HepG2 (cell line): ENCODE results near the gene SCN4B. TPM values are rescaled to one million over a fixed set of nuclear protein-coding genes. Genes with fewer than 3 reads are reported as not detected.
A peak's percentile ranks its signal among the peaks of the same experiment; 100 is the strongest.

Source experiments
- FOXP1 ChIP-seq, 2 experiments: fragments of 450-650 bp in 1 of 2; IDR thresholded peaks; 2 replicates each; pipeline ENCODE4 v1.6.1; 2017 to 2018; ENCODE audit warnings: antibody characterized with exemption in 1 of 2
- KLF13 ChIP-seq: sonication (generic); formaldehyde crosslinking; IDR thresholded peaks from 2 replicates; pipeline ENCODE4 v1.4.0; 2020; ENCODE audit warnings: mild to moderate bottlenecking, missing genetic modification reagents
- NCOA2 ChIP-seq: sonication (generic); formaldehyde crosslinking; IDR thresholded peaks from 2 replicates; pipeline ENCODE4 v1.8.0; 2022; ENCODE audit warnings: inconsistent platforms
- PRMT3 ChIP-seq: sonication (generic); formaldehyde crosslinking; IDR thresholded peaks from 2 replicates; pipeline ENCODE4 v1.8.1; 2022; ENCODE audit warnings: low read depth, mild to moderate bottlenecking, moderate library complexity, missing genetic modification reagents, borderline replicate concordance
- SP1 ChIP-seq, 2 experiments: fragments of 450-650 bp in 1 of 2; sonication (generic) in 1 of 2; formaldehyde crosslinking in 1 of 2; IDR thresholded peaks; 2 replicates each; pipeline versions ENCODE4 v1.4.0 to v1.6.1; 2016 to 2020; ENCODE audit warnings: missing genetic modification reagents in 1 of 2
- U2AF2 ChIP-seq: fragments of 200-400 bp; formaldehyde crosslinking; IDR thresholded peaks from 2 replicates; pipeline ENCODE4 v1.6.1; 2017; ENCODE audit warnings: low read depth, mild to moderate bottlenecking, low read length
- ZNF777 ChIP-seq: sonication (generic); formaldehyde crosslinking; IDR thresholded peaks from 2 replicates; pipeline ENCODE4 v1.4.0; 2020; ENCODE audit warnings: missing genetic modification reagents
- ZNF792 ChIP-seq: IDR thresholded peaks from 2 replicates; pipeline ENCODE4 v1.6.1; 2016
- polyA plus RNA-seq, 8 experiments: library from polyadenylated mRNA; depleted of rRNA in 3 of 8; stranded (reverse) in 7 of 8; unstranded in 1 of 8; fragments of >200 nt; fragmentation: Illumina TruSeq in 4 of 8; extraction: Trizol in 4 of 8; gene quantifications; 2 replicates each; pipeline versions ENCODE4 v1.2.1 to v1.2.3, GENCODE V29; 2011 to 2016; ENCODE audit warnings: low read depth in 4 of 8, missing spikeins in 1 of 8, mixed read lengths in 1 of 8; ENCODE audit not compliant: insufficient read depth in 1 of 8
- total RNA-seq, 5 experiments: library from RNA; depleted of rRNA; stranded (reverse); fragments of >200 nt; fragmentation: Illumina TruSeq; extraction: Trizol; gene quantifications; 2 replicates each; pipeline ENCODE4 v1.2.3, GENCODE V29; 2016; ENCODE audit warnings: low read depth in 1 of 5
- TF ChIP-seq, protein P1 (sequence below): sonication (generic); formaldehyde crosslinking; IDR thresholded peaks from 2 replicates; pipeline ENCODE4 v1.4.0; 2020; ENCODE audit warnings: mild to moderate bottlenecking, missing genetic modification reagents, borderline replicate concordance
- TF ChIP-seq, protein P2 (sequence below): sonication (generic); formaldehyde crosslinking; IDR thresholded peaks from 2 replicates; pipeline ENCODE4 v1.5.1; 2020; ENCODE audit warnings: mild to moderate bottlenecking, missing genetic modification reagents, borderline replicate concordance
- TF ChIP-seq, protein P3 (sequence below): sonication (generic); formaldehyde crosslinking; IDR thresholded peaks from 2 replicates; pipeline ENCODE4 v1.4.0; 2020; ENCODE audit warnings: missing genetic modification reagents
- TF ChIP-seq, protein P4 (sequence below): sonication (generic); formaldehyde crosslinking; IDR thresholded peaks from 2 replicates; pipeline ENCODE4 v1.9.0; 2021; ENCODE audit warnings: missing genetic modification reagents, borderline replicate concordance

Gene SCN4B
- total and polyA plus RNA-seq, 2 of the 13 experiments (the other 11 are each of a cell fraction or from before 2014, with no cell fraction given) = 0.04 to 0.29 TPM

DNA sequence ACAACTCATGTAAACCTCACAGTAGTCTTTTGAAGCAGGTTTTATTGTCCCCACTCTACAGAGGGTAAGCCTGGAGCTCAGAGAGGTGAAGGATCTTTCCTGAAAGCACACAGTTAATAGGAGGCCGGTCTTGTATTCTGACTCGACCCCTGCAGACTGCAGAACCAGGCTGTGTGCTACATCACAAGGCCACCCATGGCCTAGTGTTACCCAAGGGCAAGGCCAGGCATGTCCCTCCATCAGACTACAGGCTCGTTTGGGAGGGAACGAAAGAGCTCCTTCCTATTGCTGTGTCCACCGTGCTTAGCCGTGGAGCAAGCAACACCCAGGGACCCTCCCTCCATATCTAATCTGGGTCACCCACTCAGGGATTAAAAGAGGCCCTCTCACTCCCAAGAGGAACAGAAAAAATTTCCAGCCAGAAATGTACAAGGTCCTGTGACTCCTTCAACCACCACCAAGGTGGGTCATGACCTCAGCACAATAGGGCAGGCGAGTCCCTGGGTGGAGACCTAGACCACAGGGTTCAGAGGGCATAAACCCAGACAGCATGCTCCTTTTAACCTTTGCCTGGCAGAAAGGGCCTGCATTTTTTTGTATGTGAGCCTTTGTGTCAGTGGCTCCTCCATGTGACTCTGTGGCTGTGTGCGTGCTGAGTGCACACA lies 59.6 kb downstream of the SCN4B start (continued):
- TF ChIP-seq, protein P1, sequence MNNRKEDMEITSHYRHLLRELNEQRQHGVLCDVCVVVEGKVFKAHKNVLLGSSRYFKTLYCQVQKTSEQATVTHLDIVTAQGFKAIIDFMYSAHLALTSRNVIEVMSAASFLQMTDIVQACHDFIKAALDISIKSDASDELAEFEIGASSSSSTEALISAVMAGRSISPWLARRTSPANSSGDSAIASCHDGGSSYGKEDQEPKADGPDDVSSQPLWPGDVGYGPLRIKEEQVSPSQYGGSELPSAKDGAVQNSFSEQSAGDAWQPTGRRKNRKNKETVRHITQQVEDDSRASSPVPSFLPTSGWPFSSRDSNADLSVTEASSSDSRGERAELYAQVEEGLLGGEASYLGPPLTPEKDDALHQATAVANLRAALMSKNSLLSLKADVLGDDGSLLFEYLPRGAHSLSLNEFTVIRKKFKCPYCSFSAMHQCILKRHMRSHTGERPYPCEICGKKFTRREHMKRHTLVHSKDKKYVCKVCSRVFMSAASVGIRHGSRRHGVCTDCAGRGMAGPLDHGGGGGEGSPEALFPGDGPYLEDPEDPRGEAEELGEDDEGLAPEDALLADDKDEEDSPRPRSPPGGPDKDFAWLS = no peak
- TF ChIP-seq, protein P2, sequence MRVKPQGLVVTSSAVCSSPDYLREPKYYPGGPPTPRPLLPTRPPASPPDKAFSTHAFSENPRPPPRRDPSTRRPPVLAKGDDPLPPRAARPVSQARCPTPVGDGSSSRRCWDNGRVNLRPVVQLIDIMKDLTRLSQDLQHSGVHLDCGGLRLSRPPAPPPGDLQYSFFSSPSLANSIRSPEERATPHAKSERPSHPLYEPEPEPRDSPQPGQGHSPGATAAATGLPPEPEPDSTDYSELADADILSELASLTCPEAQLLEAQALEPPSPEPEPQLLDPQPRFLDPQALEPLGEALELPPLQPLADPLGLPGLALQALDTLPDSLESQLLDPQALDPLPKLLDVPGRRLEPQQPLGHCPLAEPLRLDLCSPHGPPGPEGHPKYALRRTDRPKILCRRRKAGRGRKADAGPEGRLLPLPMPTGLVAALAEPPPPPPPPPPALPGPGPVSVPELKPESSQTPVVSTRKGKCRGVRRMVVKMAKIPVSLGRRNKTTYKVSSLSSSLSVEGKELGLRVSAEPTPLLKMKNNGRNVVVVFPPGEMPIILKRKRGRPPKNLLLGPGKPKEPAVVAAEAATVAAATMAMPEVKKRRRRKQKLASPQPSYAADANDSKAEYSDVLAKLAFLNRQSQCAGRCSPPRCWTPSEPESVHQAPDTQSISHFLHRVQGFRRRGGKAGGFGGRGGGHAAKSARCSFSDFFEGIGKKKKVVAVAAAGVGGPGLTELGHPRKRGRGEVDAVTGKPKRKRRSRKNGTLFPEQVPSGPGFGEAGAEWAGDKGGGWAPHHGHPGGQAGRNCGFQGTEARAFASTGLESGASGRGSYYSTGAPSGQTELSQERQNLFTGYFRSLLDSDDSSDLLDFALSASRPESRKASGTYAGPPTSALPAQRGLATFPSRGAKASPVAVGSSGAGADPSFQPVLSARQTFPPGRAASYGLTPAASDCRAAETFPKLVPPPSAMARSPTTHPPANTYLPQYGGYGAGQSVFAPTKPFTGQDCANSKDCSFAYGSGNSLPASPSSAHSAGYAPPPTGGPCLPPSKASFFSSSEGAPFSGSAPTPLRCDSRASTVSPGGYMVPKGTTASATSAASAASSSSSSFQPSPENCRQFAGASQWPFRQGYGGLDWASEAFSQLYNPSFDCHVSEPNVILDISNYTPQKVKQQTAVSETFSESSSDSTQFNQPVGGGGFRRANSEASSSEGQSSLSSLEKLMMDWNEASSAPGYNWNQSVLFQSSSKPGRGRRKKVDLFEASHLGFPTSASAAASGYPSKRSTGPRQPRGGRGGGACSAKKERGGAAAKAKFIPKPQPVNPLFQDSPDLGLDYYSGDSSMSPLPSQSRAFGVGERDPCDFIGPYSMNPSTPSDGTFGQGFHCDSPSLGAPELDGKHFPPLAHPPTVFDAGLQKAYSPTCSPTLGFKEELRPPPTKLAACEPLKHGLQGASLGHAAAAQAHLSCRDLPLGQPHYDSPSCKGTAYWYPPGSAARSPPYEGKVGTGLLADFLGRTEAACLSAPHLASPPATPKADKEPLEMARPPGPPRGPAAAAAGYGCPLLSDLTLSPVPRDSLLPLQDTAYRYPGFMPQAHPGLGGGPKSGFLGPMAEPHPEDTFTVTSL = no peak
- TF ChIP-seq PRMT3 (CRISPR knock-in tag) (no peak), NCOA2 (peak; percentile 47; the same call in 1 of the 2 replicates), KLF13 (no peak), U2AF2 (no peak), ZNF777 (CRISPR knock-in tag) (no peak), FOXP1 (IDR thresholded peaks at IDR 0.05) (no peak), FOXP1 (CRISPR knock-in tag; IDR thresholded peaks at IDR 0.05) (0 out of 2 replicates have a peak, but pooled peaks have one; percentile 8), SP1 (IDR thresholded peaks at IDR 0.05) (no peak), SP1 (CRISPR knock-in tag; IDR thresholded peaks at IDR 0.05) (no peak), ZNF792 (no peak)
- TF ChIP-seq, protein P3, sequence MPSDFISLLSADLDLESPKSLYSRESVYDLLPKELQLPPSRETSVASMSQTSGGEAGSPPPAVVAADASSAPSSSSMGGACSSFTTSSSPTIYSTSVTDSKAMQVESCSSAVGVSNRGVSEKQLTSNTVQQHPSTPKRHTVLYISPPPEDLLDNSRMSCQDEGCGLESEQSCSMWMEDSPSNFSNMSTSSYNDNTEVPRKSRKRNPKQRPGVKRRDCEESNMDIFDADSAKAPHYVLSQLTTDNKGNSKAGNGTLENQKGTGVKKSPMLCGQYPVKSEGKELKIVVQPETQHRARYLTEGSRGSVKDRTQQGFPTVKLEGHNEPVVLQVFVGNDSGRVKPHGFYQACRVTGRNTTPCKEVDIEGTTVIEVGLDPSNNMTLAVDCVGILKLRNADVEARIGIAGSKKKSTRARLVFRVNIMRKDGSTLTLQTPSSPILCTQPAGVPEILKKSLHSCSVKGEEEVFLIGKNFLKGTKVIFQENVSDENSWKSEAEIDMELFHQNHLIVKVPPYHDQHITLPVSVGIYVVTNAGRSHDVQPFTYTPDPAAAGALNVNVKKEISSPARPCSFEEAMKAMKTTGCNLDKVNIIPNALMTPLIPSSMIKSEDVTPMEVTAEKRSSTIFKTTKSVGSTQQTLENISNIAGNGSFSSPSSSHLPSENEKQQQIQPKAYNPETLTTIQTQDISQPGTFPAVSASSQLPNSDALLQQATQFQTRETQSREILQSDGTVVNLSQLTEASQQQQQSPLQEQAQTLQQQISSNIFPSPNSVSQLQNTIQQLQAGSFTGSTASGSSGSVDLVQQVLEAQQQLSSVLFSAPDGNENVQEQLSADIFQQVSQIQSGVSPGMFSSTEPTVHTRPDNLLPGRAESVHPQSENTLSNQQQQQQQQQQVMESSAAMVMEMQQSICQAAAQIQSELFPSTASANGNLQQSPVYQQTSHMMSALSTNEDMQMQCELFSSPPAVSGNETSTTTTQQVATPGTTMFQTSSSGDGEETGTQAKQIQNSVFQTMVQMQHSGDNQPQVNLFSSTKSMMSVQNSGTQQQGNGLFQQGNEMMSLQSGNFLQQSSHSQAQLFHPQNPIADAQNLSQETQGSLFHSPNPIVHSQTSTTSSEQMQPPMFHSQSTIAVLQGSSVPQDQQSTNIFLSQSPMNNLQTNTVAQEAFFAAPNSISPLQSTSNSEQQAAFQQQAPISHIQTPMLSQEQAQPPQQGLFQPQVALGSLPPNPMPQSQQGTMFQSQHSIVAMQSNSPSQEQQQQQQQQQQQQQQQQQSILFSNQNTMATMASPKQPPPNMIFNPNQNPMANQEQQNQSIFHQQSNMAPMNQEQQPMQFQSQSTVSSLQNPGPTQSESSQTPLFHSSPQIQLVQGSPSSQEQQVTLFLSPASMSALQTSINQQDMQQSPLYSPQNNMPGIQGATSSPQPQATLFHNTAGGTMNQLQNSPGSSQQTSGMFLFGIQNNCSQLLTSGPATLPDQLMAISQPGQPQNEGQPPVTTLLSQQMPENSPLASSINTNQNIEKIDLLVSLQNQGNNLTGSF (CRISPR knock-in tag) = no peak
- TF ChIP-seq, protein P4, sequence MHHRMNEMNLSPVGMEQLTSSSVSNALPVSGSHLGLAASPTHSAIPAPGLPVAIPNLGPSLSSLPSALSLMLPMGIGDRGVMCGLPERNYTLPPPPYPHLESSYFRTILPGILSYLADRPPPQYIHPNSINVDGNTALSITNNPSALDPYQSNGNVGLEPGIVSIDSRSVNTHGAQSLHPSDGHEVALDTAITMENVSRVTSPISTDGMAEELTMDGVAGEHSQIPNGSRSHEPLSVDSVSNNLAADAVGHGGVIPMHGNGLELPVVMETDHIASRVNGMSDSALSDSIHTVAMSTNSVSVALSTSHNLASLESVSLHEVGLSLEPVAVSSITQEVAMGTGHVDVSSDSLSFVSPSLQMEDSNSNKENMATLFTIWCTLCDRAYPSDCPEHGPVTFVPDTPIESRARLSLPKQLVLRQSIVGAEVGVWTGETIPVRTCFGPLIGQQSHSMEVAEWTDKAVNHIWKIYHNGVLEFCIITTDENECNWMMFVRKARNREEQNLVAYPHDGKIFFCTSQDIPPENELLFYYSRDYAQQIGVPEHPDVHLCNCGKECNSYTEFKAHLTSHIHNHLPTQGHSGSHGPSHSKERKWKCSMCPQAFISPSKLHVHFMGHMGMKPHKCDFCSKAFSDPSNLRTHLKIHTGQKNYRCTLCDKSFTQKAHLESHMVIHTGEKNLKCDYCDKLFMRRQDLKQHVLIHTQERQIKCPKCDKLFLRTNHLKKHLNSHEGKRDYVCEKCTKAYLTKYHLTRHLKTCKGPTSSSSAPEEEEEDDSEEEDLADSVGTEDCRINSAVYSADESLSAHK = no peak
